NCI-H2196 treated with DMSO at 0.1 percent for 48 hours (cell line): ENCODE results near the gene TMEM225B.
"Not testable (repeated sequence)": the region's sequence is repeated elsewhere in the genome, so short reads cannot be mapped to it uniquely, and the experiment has no call there.

Experiments used
- DNase-seq: peaks from one replicate; lab custom pipeline; 2025; ENCODE audit not compliant: unreplicated experiment; lab: John Stamatoyannopoulos, UW

The TMEM225B gene

DNA sequence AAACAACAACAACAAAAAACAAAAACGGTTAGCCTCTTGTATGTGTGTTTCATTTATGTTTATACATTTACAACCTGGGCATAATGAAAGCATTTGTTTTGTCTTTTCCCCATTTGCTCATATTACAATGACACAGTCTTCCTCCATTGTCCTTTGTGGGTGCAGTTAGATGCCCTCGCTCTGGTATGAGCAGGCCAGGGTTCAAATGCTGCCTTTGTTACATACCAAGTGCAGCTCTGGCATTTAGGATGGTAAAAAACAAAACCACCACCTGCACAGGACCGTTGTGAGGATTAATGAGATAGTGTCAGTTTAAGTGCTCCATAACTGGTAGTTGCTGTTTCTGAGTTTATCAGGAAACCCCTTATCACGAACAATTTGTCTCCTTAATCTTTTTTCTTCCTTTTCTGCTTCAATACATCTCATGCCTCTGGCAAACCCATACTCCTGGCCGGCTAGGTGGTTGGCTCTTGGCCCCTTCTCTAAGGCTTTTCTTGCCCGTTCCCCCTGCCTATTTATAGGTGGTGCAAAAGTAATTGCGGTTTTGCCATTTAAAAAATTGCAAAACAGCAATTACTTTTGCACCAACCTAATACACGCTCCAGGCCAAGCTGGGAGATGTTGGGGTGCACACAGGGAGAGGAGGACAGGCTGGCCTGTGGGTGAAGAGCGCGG is 18.6 kb upstream of the TMEM225B start:
- no peak for DNase-seq

DNA sequence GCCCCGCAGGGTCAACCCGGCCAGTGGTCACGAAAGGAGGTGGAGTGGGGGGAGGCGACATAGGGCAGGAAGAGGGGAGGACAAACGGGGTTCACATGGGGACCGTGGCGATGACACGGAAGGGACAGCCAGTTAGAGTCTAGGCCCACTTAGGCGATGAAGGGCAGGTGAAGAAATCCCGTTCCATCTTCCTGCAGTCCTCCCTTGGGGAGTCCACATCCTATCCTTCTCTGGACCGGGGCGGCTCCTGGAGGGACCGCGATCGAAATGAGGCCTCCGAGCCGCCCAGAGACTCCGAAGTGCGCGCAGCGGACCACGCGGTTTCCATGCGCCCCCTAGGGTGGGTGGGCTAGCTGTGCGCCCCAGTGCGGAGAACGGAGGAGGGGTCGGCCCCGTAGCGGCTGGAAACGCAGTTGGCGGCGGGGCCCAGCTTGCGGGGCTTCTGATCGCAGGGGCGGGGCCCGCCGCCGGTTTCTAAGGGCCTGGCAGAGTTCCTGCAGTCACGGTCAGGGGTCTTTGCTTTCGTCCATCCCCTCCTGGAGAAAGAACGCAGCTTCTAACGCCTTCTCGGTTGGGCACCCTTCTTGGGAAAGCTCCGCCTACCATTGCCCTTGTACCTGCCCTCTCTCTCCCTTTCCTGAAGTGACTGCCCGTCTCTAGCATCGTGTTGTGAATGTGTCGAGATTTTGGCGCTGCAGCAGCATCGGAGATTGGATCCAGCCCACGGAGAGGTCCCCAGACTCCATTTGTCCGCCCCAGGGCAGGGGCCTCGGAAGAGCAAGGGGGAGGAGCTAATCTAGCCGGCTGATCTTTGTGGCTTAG is 17.9 kb upstream of the TMEM225B start:
- DNase-seq: no peak

GRCh38 chr7:99580778-99581332 is 17.2 kb upstream of the TMEM225B start:
- DNase-seq: not testable (repeated sequence)

DNA sequence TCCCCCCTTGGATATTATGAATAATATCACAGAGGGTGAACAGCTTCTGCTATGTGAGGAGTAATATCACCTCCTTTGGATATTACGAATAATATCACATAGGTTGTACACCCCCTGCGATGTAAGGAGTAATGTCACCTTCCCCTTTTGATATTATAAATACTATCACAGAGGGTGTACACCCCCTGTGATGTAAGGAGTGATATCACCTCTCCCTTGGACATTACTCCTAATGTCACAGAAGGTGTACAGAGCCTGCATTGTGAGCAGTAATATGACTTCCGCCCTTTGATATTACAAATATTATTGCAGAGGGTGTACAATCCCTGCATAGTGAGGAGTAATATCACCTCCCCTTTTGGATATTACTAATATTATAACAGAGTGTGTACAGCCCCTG is 9.2 kb upstream of the TMEM225B start:
- no peak for DNase-seq

GRCh38 chr7:99594948-99595745 is 2.9 kb upstream of the TMEM225B start:
- DNase-seq: no peak

DNA sequence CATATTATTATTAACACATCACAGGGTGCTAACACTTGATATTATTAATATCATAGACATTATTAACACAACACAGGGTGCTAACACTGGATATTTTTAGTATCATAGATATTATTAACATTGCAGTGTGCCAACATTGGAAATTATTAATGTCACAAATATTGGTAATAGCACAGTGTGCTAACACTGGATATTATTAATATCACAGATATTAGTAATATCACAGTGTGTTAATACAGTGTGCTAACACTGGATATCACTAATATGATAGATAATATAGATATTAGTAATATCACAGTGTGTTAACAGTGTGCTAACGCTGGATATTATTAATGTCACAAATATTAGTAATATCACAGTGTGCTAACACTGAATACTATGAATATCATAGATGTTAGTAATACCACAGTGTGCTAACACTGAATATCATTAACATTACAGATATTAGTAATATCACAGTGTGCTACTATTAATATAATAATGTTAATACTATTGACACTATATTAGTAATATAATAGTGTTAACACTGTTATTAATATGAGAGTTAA is 1.6 kb upstream of the TMEM225B start:
- DNase-seq: no peak

DNA sequence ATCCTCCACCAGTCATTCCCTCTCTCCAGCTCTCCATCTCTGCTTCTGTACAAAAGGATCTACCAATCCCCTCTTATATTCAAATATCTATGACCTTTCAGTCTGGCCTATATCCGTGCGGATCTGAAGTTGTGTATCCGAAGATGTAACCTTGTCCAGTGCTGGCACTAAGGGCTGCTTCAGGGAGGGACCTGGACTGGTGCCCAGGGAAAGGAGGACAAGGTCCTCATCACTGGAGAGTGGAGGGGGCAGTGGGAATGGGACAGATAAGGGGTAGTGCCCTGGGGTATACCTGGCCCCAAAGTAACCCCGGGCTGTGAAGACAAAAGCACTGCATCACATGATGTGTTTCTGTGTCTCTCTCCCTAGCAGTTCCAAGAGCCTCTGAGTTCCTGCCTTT is 1.8 kb downstream of the TMEM225B start:
- no peak for DNase-seq

GRCh38 chr7:99601656-99602310 is 3.7 kb downstream of the TMEM225B start:
- DNase-seq: no peak

- DNase-seq: no peak
Measured at GRCh38 chr7:99605527-99605926, 7.5 kb downstream of the TMEM225B start.

DNA sequence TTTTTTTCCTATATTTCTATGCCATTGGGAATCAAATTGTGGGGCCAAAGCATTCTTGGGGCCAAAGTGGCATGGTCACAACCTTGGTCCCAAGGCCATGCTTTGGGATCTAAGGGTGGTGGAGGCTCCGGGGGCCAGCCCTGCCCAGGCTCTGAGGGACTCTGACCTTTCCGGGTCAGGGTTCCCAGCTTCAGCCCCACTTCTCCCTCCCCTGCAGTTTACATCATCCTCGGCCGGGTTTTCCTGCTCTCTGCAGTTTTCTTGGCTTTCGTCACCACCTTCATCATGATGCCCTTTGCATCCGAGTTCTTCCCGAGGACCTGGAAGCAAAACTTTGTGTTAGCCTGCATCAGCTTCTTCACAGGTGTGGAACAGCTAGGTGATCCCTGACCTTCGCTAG is 8.5 kb downstream of the TMEM225B start:
- DNase-seq: no peak

DNA sequence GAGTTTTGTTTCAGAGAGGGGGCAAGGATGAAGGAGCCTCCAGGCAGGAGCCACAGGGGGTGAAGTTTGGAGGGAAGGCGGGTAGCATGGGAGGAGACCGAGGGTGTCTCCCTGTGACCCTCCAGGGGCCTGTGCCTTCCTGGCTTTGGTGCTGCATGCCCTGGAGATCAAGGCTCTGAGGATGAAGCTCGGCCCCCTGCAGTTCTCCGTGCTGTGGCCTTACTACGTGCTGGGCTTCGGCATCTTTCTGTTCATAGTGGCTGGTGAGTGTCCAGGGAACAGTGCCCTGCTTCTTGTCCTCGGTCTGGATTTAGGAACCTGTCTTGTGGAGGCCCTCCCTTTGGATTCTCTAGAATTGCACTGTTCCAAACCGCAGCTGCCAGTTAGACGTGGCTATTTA is 9.5 kb downstream of the TMEM225B start:
- no peak for DNase-seq

DNA sequence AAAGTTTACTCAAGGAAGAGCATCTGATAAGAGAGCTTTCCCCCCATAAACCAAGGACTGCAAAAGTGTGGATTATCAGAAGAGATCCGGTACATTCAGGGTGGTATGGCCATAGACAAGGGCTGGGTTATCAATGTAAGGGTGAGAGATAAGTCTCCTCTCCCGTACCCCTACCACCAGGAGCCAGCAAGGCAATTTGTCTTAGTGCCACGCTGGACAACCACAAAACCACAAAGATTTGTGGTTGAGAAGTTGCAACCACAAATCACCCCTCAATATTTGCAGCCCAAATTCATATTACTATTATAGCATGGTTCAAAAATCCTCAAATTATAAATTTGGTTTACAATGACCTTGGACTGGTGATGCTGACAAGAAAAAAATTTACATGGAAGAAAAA is 16.4 kb downstream of the TMEM225B start:
- no peak for DNase-seq

DNA sequence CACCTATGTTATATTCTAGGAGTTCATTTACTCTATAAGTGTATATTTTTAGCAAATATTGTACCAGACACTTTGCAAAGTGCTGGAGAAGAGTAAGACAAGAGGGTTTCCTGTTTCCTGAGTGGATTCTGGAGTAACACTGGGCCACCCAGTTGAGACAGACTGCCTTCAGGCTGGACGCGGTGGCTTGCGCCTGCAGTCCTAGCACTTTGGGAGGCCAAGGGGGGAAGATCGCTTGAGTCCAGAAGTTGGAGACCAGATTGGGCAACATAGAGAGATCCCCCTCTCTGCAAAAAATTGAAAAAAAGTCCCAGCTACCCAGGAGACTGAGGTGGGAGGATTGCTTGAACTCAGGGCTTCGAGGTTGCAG is 17.9 kb downstream of the TMEM225B start:
- no peak for DNase-seq

DNA sequence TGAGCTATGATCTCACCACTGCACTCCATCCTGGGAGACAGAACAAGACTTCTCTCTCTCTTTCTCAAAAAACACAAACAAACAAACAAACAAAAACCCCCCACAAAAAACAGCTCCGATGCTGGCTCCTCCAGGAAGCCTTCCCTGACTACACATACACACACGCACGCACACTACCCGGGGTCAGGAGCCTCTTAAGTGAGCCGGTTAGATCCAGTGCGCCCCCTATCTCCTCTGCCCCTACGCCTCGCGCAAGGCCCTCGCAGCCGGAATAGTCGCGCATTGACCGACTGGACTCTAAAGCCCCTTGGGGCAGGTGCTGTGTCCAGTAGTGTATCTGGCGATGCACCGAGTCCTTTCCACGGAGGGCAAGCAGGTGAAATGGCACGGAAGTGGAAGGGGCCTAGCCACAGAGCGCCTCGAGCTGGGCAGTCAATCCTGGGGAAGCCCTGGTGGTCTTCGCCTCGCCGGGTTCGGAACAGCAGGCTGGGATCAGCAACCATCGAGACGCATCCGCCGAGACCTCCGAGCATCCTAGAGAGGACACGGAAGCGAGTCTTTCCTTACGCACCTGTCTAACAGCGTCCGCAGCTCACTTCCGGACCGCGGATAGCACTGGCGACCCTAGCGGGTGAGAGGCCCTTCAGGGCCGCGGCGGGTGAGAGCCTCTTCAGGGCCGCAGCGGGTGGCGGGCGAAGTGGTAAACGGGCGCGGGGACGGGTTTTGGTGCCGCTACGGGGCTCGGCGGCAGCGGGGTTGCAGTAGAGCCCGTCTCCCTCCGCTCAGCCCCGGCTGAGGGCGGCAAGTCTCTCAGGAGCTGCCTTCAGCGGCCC is 18.5 kb downstream of the TMEM225B start, which contains the start of gene ZSCAN25:
ZSCAN25 (plus strand) TSS at position 588 of the 833 bp plus-strand sequence. CDS start 2,661 bp downstream, outside the sequence.
- DNase-seq: peak; percentile 80

GRCh38 chr7:99617192-99617781 is 19.2 kb downstream of the TMEM225B start:
- DNase-seq: no peak

GRCh38 chr7:99618726-99619125 is 20.7 kb downstream of the TMEM225B start:
- DNase-seq: no peak

DNA sequence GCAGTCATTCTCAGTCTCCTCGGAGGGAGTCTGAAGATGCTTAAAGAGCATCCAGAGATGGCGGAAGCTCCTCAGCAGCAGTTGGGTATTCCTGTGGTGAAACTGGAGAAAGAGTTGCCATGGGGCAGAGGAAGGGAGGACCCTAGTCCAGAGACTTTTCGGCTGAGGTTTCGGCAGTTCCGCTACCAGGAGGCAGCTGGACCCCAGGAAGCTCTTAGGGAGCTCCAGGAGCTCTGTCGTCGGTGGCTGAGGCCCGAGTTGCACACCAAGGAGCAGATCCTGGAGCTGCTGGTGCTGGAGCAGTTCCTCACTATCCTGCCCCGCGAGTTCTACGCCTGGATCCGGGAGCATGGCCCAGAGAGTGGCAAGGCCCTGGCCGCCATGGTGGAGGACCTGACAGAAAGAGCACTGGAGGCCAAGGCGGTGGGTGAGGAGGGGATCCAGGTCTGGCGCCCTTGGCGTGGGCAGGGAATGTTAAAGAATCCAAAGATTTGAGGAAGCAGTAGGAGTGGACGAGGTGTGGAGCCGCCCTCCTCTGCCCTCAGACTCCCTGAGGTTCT is 21.6 kb downstream of the TMEM225B start:
- DNase-seq: no peak

GRCh38 chr7:99621271-99621670 is 23.2 kb downstream of the TMEM225B start:
- DNase-seq: no peak

- DNase-seq: no peak
Measured at GRCh38 chr7:99622596-99622995, 24.5 kb downstream of the TMEM225B start.
